H9 (cell line): Measurements from ENCODE around the gene ADGRA1. TPM values are rescaled to one million over a fixed set of nuclear protein-coding genes. Genes with fewer than 3 reads are reported as not detected.

Experiments used
- DNase-seq: peaks from one replicate; pipeline ENCODE4 v3.0.0-alpha.2; 2017
- H2AFZ ChIP-seq: one replicate; pipeline ENCODE4 v1.6.1; 2013; ENCODE audit warnings: mild to moderate bottlenecking, low read length, control low read depth, moderate library complexity
- H2AK5ac ChIP-seq: 2 replicates; pipeline ENCODE4 v1.6.1; 2013; ENCODE audit warnings: low read length, control low read depth, mixed read lengths; ENCODE audit not compliant: insufficient read length
- H2BK120ac ChIP-seq: one replicate; pipeline ENCODE4 v1.6.1; 2013; ENCODE audit warnings: low read depth, mild to moderate bottlenecking, low read length, control low read depth, inconsistent platforms; ENCODE audit not compliant: poor library complexity, severe bottlenecking
- H2BK12ac ChIP-seq: 2 replicates; pipeline ENCODE4 v1.6.1; 2013; ENCODE audit warnings: low read length, control low read depth, mixed read lengths, low read depth; ENCODE audit not compliant: insufficient read length
- H2BK15ac ChIP-seq: 2 replicates; pipeline ENCODE4 v1.6.1; 2013; ENCODE audit warnings: low read depth, low read length, control low read depth
- H2BK20ac ChIP-seq: one replicate; pipeline ENCODE4 v1.6.1; 2013; ENCODE audit warnings: low read depth, mild to moderate bottlenecking, low read length, control low read depth, inconsistent platforms; ENCODE audit not compliant: poor library complexity, severe bottlenecking
- H2BK5ac ChIP-seq: 2 replicates; pipeline ENCODE4 v1.6.1; 2013; ENCODE audit warnings: low read length, control low read depth, mixed read lengths; ENCODE audit not compliant: insufficient read length
- H3K14ac ChIP-seq: 2 replicates; pipeline ENCODE4 v1.6.1; 2013; ENCODE audit warnings: low read length, control low read depth; ENCODE audit not compliant: insufficient read depth
- H3K18ac ChIP-seq: 2 replicates; pipeline ENCODE4 v1.6.1; 2013; ENCODE audit warnings: low read depth, mild to moderate bottlenecking, mixed read lengths, low read length, control low read depth; ENCODE audit not compliant: insufficient read length
- H3K23ac ChIP-seq: 2 replicates; pipeline ENCODE4 v1.6.1; 2013; ENCODE audit warnings: low read length, control low read depth, mixed read lengths, low read depth; ENCODE audit not compliant: insufficient read length
- H3K23me2 ChIP-seq: 2 replicates; pipeline ENCODE4 v1.6.1; 2013; ENCODE audit warnings: low read depth, mild to moderate bottlenecking, mixed read lengths, low read length, control low read depth; ENCODE audit not compliant: insufficient read length, poor library complexity, severe bottlenecking
- H3K27ac ChIP-seq: 2 replicates; pipeline ENCODE4 v1.5.1; 2013; ENCODE audit warnings: low read length, control low read depth, mixed read lengths, low read depth; ENCODE audit not compliant: insufficient read length
- H3K27me3 ChIP-seq: 2 replicates; pipeline ENCODE4 v1.6.1; 2013; ENCODE audit warnings: low read length, control low read depth, inconsistent platforms; ENCODE audit not compliant: insufficient read depth
- H3K4ac ChIP-seq: 2 replicates; pipeline ENCODE4 v1.6.1; 2013; ENCODE audit warnings: low read depth, mild to moderate bottlenecking, control low read depth, inconsistent platforms, low read length, moderate library complexity
- H3K4me1 ChIP-seq: 2 replicates; pipeline ENCODE4 v1.6.1; 2013; ENCODE audit warnings: low read length, control low read depth, inconsistent platforms; ENCODE audit not compliant: insufficient read depth
- H3K4me2 ChIP-seq: 2 replicates; pipeline ENCODE4 v1.6.1; 2013; ENCODE audit warnings: low read length, control low read depth, mixed read lengths; ENCODE audit not compliant: insufficient read length, insufficient read depth
- H3K56ac ChIP-seq: 2 replicates; pipeline ENCODE4 v1.6.1; 2013; ENCODE audit warnings: low read depth, mild to moderate bottlenecking, mixed read lengths, low read length, control low read depth; ENCODE audit not compliant: insufficient read length
- H3K79me1 ChIP-seq: 2 replicates; pipeline ENCODE4 v1.6.1; 2013; ENCODE audit warnings: low read depth, mild to moderate bottlenecking, moderate library complexity, low read length, control low read depth, inconsistent platforms; ENCODE audit not compliant: insufficient read depth, poor library complexity, severe bottlenecking
- H3K79me2 ChIP-seq: 2 replicates; pipeline ENCODE4 v1.6.1; 2013; ENCODE audit warnings: low read length, control low read depth, inconsistent platforms; ENCODE audit not compliant: insufficient read depth
- H3K9ac ChIP-seq: 2 replicates; pipeline ENCODE4 v1.6.1; 2013; ENCODE audit warnings: low read length, control low read depth, mixed read lengths; ENCODE audit not compliant: insufficient read length; ENCODE audit errors: extremely low read depth
- H3K9me3 ChIP-seq: one replicate; pipeline ENCODE4 v1.6.1; 2013; ENCODE audit warnings: low read depth, low read length, inconsistent platforms; ENCODE audit not compliant: control insufficient read depth
- H3T11ph ChIP-seq: one replicate; pipeline ENCODE4 v1.6.1; 2013; ENCODE audit warnings: mild to moderate bottlenecking, low read length, control low read depth, inconsistent platforms
- H4K20me1 ChIP-seq: one replicate; pipeline ENCODE4 v1.6.1; 2013; ENCODE audit not compliant: control insufficient read depth, insufficient read length, insufficient read depth
- H4K5ac ChIP-seq: 2 replicates; pipeline ENCODE4 v1.6.1; 2013; ENCODE audit warnings: low read depth, mild to moderate bottlenecking, mixed read lengths, low read length, control low read depth; ENCODE audit not compliant: insufficient read length
- H4K8ac ChIP-seq: replicated peaks from 2 replicates; pipeline ENCODE4 v1.6.1; 2013; ENCODE audit warnings: low read length, control low read depth, mixed read lengths, low read depth; ENCODE audit not compliant: insufficient read length
- H4K91ac ChIP-seq: 2 replicates; pipeline ENCODE4 v1.6.1; 2013; ENCODE audit warnings: low read depth, mild to moderate bottlenecking, moderate library complexity, mixed read lengths, low read length, control low read depth; ENCODE audit not compliant: insufficient read length
- H3K27ac Mint-ChIP-seq, 3 experiments: 2 replicates in 2 of 3; 3 replicates in 1 of 3; pipeline ENCODE4 v1.8.0; 2020 to 2021; ENCODE audit warnings: mixed read lengths in 3 of 3, mild to moderate bottlenecking in 1 of 3, moderate library complexity in 1 of 3
- H3K27me3 Mint-ChIP-seq: 2 replicates; pipeline ENCODE4 v1.8.0; 2021; ENCODE audit warnings: low read depth, mild to moderate bottlenecking, moderate library complexity, mixed read lengths
- H3K36me3 Mint-ChIP-seq, 3 experiments: 2 replicates in 2 of 3; 3 replicates in 1 of 3; pipeline ENCODE4 v1.8.0; 2020 to 2021; ENCODE audit warnings: low read depth in 3 of 3, mixed read lengths in 3 of 3; ENCODE audit not compliant: insufficient read depth in 1 of 3
- H3K4me1 Mint-ChIP-seq, 2 experiments: 2 replicates each; pipeline ENCODE4 v1.8.0; 2020; ENCODE audit warnings: mixed read lengths in 2 of 2
- H3K4me3 Mint-ChIP-seq, 2 experiments: 2 replicates in 1 of 2; 3 replicates in 1 of 2; pipeline ENCODE4 v1.8.0; 2020 to 2021; ENCODE audit warnings: mild to moderate bottlenecking in 2 of 2, mixed read lengths in 2 of 2, moderate library complexity in 1 of 2
- H3K9me3 Mint-ChIP-seq, 2 experiments: 2 replicates in 1 of 2; 3 replicates in 1 of 2; pipeline ENCODE4 v1.8.0; 2020; ENCODE audit warnings: mild to moderate bottlenecking in 2 of 2, mixed read lengths in 2 of 2, moderate library complexity in 1 of 2
- CTCF ChIP-seq: fragments of 200-600 bp; sonication (generic); conservative IDR thresholded peaks from 3 replicates; pipeline ENCODE4 v1.8.0; 2021; ENCODE audit warnings: antibody characterized with exemption, mild to moderate bottlenecking
- WGBS: extraction: QIAGEN DNeasy Blood & Tissue Kit; methylation state at CpG from one replicate; pipeline ENCODE4 v1.1.7; 2013; ENCODE audit warnings: missing lambda C conversion rate, low lambda C conversion rate, mixed read lengths; ENCODE audit not compliant: insufficient read length; ENCODE audit errors: extremely low coverage; 5-methylcytosine and 5-hydroxymethylcytosine counted together
- total RNA-seq: library from RNA; stranded (reverse); gene quantifications from 2 replicates; pipeline ENCODE4 v1.2.1, GENCODE V29; 2021

The ADGRA1 gene
- total RNA-seq, 1 experiment from 2014 or later = 0.11 TPM

DNA sequence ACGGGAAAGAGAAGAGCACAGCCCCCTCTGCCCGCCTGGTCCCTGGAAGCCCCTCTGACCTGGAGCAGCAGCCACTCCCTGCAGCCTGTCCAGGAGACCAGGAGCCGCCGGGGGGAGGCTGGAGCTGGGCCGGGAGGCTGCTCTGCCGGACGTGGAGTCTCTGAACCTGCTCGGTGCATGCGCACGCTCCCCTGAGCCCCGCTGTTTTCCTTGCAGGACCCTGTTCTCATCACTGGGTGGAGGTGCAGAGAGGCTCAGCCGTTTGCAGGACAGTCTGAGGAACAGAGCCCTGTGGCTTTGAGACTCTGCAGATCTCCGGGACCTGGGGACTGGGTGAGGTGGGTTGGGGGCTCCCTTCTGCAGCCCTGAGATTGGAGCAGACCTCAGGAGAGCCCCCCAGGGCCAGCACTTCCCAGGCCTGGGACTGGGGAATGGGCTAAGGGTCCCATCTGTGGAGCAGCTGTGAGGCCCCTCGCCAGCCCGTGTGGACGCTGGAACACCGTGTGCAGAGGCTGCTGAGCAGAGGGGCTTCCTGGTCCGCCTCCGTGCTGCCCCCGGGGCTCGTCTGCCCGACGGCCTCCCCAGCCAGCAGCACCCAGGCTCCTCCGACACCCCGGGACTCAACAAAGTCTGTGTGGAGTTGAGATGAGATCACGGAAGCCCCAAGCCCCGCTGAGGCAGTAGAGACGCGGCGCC lies 48.5 kb upstream of the ADGRA1 start:
- no peaks in the 10 kb centered on the region for H3K23me2 ChIP-seq
- no peak overlapping the region for H3K27ac Mint-ChIP-seq
- H3K9me3 ChIP-seq = no peaks in the 10 kb centered on the region
- H3K4me3 Mint-ChIP-seq = no peak overlapping the region
- no CpG with 5 or more reads among the region's 30 CpGs for WGBS
- H2BK5ac ChIP-seq = no peak overlapping the region
- peaks cover 3 to 9% of the 10 kb centered on the region in 2 experiments; a peak in 3 of 4 replicates for H3K4me1 Mint-ChIP-seq
- H3K18ac ChIP-seq = no peak overlapping the region
- H2BK12ac ChIP-seq = no peak overlapping the region
- peaks cover 4% of the 10 kb centered on the region for H3K27me3 Mint-ChIP-seq
- no peak overlapping the region for H3K27ac ChIP-seq
- H3K23ac ChIP-seq = no peak overlapping the region
- no peak overlapping the region for H3T11ph ChIP-seq
- no peak overlapping the region for H3K4ac ChIP-seq
- no peaks in the 10 kb centered on the region for H3K36me3 Mint-ChIP-seq
- H3K4me1 ChIP-seq = no peaks in the 10 kb centered on the region
- no peak overlapping the region for H4K5ac ChIP-seq
- no peak overlapping the region for H4K8ac ChIP-seq
- no peak overlapping the region for H2AK5ac ChIP-seq
- H3K79me1 ChIP-seq = no peaks in the 10 kb centered on the region
- H3K79me2 ChIP-seq = no peaks in the 10 kb centered on the region
- peak; percentile 34 for TF ChIP-seq CTCF
- H2BK15ac ChIP-seq = no peak overlapping the region
- H2AFZ ChIP-seq = no peak overlapping the region
- no peaks in the 10 kb centered on the region for H4K20me1 ChIP-seq
- H4K91ac ChIP-seq = no peak overlapping the region
- H2BK20ac ChIP-seq = no peak overlapping the region
- DNase-seq = peak; percentile 59
- no peak overlapping the region for H3K14ac ChIP-seq
- no peaks in the 10 kb centered on the region for H3K27me3 ChIP-seq
- no peak overlapping the region for H2BK120ac ChIP-seq
- no peak overlapping the region for H3K9ac ChIP-seq
- H3K56ac ChIP-seq = no peak overlapping the region
- no peaks in the 10 kb centered on the region for H3K9me3 Mint-ChIP-seq
- no peak overlapping the region for H3K4me2 ChIP-seq
